ENCODE data around the gene METAP2. TPM values are rescaled to one million over a fixed set of nuclear protein-coding genes. Genes with fewer than 3 reads are reported as not detected.

The METAP2 gene
- total RNA-seq, 1 experiment from 2014 or later: 122 TPM

- no peak overlapping the region for H3K4me3 Mint-ChIP-seq (ENCODE audit: unreplicated experiment)
- POLR2A ChIA-PET: no interaction called here
- H3K4me1 Mint-ChIP-seq (ENCODE audit: insufficient read depth, unreplicated experiment): no peaks in the 10 kb centered on the region
- intact Hi-C loops (cut with micrococcal nuclease): no loop called here
- no TSS peak for BruUV-seq (replicated peaks)
- CTCF ChIA-PET: interaction anchor here (1.2 to 2.0 kb wide), 2 partner anchors 13 to 27 kb away, joined by 5 to 7 read pairs; no protein-coding TSS in a partner anchor
- H3K36me3 Mint-ChIP-seq (ENCODE audit: insufficient read depth, unreplicated experiment): no peaks in the 10 kb centered on the region
- H3K27ac Mint-ChIP-seq (ENCODE audit: low read depth, unreplicated experiment): no peak overlapping the region
- H3K9me3 Mint-ChIP-seq (ENCODE audit: unreplicated experiment): no peaks in the 10 kb centered on the region
- DNase-seq (ENCODE audit: unreplicated experiment): no peak
- no peaks in the 10 kb centered on the region for H3K27me3 Mint-ChIP-seq (ENCODE audit: insufficient read depth, unreplicated experiment)
- no peak for TF ChIP-seq CTCF (IDR thresholded peaks at IDR 0.05; ENCODE audit: unreplicated experiment)
Observed at GRCh38 chr12:95548056-95548538, 74.1 kb downstream of the METAP2 start.

GRCh38 chr12:95548539-95549391, 74.8 kb downstream of the METAP2 start:
- CTCF ChIA-PET: interaction anchor here (0.8 to 2.0 kb wide), 3 partner anchors 14 to 26 kb away, joined by 3 to 7 read pairs (median 5); no protein-coding TSS in a partner anchor
- intact Hi-C loops (cut with micrococcal nuclease): no loop called here
- Mint-ChIP-seq H3K27me3 (ENCODE audit: insufficient read depth, unreplicated experiment) (no peaks in the 10 kb centered on the region), H3K4me1 (ENCODE audit: insufficient read depth, unreplicated experiment) (no peaks in the 10 kb centered on the region), H3K4me3 (ENCODE audit: unreplicated experiment) (no peak overlapping the region), H3K9me3 (ENCODE audit: unreplicated experiment) (no peaks in the 10 kb centered on the region), H3K27ac (ENCODE audit: low read depth, unreplicated experiment) (no peak overlapping the region), H3K36me3 (ENCODE audit: insufficient read depth, unreplicated experiment) (no peaks in the 10 kb centered on the region)
- no peak for DNase-seq (ENCODE audit: unreplicated experiment)
- no peak for TF ChIP-seq CTCF (IDR thresholded peaks at IDR 0.05; ENCODE audit: unreplicated experiment)
- POLR2A ChIA-PET: no interaction called here
- no TSS peak for BruUV-seq (replicated peaks)

GRCh38 chr12:95549392-95550084, 75.6 kb downstream of the METAP2 start:
- no peaks in the 10 kb centered on the region for H3K9me3 Mint-ChIP-seq (ENCODE audit: unreplicated experiment)
- intact Hi-C loops (cut with micrococcal nuclease): no loop called here
- ChIA-PET POLR2A (no interaction called here), CTCF (interaction anchor here (0.8 kb wide), 1 partner anchor 23 kb away, joined by 3 read pairs; no protein-coding TSS in a partner anchor)
- no peaks in the 10 kb centered on the region for H3K4me1 Mint-ChIP-seq (ENCODE audit: insufficient read depth, unreplicated experiment)
- no peak for DNase-seq (ENCODE audit: unreplicated experiment)
- no peak for TF ChIP-seq CTCF (IDR thresholded peaks at IDR 0.05; ENCODE audit: unreplicated experiment)
- no peaks in the 10 kb centered on the region for H3K36me3 Mint-ChIP-seq (ENCODE audit: insufficient read depth, unreplicated experiment)
- no TSS peak for BruUV-seq (replicated peaks)
- H3K27ac Mint-ChIP-seq (ENCODE audit: low read depth, unreplicated experiment): no peak overlapping the region
- H3K27me3 Mint-ChIP-seq (ENCODE audit: insufficient read depth, unreplicated experiment): no peaks in the 10 kb centered on the region
- no peak overlapping the region for H3K4me3 Mint-ChIP-seq (ENCODE audit: unreplicated experiment)

- Mint-ChIP-seq H3K9me3 (ENCODE audit: unreplicated experiment) (no peaks in the 10 kb centered on the region), H3K4me3 (ENCODE audit: unreplicated experiment) (no peak within 1 kb of the TSS), H3K27me3 (ENCODE audit: insufficient read depth, unreplicated experiment) (no peaks in the 10 kb centered on the region), H3K27ac (ENCODE audit: low read depth, unreplicated experiment) (no peak within 1 kb of the TSS), H3K36me3 (ENCODE audit: insufficient read depth, unreplicated experiment) (no peaks in the 10 kb centered on the region), H3K4me1 (ENCODE audit: insufficient read depth, unreplicated experiment) (no peaks in the 10 kb centered on the region)
- intact Hi-C loops (cut with micrococcal nuclease): no loop called here
- ChIA-PET CTCF (no interaction called here), POLR2A (no interaction called here)
- DNase-seq (ENCODE audit: unreplicated experiment): no peak
- no peak for TF ChIP-seq CTCF (IDR thresholded peaks at IDR 0.05; ENCODE audit: unreplicated experiment)
- no TSS peak for BruUV-seq (replicated peaks)
Observed at GRCh38 chr12:95551305-95551704, 77.4 kb downstream of the METAP2 start, which contains the start of gene USP44. TSS of gene USP44 (minus strand) at chr12:95551476. CDS start at chr12:95534256, 17,220 bp downstream.

All from MCF 10A (cell line).